HG02852 (cell line): ENCODE data around the gene ADORA1.

Source experiments
- ATAC-seq: cut with Tn5 transposase; IDR thresholded peaks from one replicate; pipeline ENCODE4 v1.9.1; 2021; ENCODE audit warnings: mild to moderate bottlenecking, moderate library complexity; ENCODE audit not compliant: unreplicated experiment

The ADORA1 gene

GRCh38 chr1:203184467-203184866 lies 56.9 kb downstream of the ADORA1 start:
- ATAC-seq = no peak

DNA sequence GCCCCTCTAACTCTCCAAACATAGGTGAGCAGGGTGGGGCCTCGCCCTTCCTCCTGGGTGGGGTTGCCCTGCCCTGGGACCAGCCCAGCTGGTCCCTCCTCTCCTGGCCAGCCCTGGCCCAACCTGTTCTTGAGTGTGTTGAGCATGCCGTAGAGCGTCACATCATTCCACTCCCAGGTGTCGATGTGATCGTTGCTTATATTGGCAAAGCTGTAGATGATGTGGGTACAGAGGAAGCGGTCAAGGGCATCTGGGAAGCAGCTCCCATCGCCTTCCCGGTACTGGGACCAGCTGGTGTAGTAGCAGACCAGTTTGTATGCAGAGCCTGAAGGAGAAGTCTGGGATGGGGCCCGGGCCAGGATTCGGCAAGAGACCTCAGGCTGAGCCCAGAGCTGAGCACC lies 57.5 kb downstream of the ADORA1 start:
- ATAC-seq = no peak

DNA sequence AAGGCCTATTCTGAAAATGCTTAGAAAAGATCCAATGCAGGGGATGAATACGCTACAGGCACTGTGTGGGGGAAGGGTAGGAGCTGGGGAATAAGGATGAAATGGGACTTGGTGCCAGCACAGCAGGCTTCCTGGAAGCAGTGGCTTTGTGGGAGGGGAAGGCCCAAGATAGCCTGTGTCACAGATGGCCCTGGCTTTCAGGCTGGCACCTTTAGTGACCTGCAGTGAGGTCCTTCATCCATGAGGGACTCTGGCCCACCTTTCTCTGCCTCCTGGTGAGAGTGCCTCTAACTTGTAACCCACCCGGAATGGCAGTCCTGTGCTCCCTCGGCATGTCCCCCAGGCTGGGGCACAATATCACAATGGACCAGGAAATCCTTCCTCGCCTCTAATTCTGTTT lies 58.1 kb downstream of the ADORA1 start:
- no peak for ATAC-seq

- no peak for ATAC-seq
These were observed 58.5 kb downstream of the ADORA1 start for GRCh38 chr1:203186091-203186445.

GRCh38 chr1:203186446-203187303 lies 59.1 kb downstream of the ADORA1 start, which contains the start of gene CHI3L1:
Gene CHI3L1, minus strand, starts transcription at chr1:203186704. Its CDS starts 81 bp downstream, at chr1:203186623.
- ATAC-seq = no peak

- ATAC-seq = no peak
These were observed 59.8 kb downstream of the ADORA1 start for GRCh38 chr1:203187304-203187685.

GRCh38 chr1:203187689-203188264 lies 60.3 kb downstream of the ADORA1 start:
- no peak for ATAC-seq

DNA sequence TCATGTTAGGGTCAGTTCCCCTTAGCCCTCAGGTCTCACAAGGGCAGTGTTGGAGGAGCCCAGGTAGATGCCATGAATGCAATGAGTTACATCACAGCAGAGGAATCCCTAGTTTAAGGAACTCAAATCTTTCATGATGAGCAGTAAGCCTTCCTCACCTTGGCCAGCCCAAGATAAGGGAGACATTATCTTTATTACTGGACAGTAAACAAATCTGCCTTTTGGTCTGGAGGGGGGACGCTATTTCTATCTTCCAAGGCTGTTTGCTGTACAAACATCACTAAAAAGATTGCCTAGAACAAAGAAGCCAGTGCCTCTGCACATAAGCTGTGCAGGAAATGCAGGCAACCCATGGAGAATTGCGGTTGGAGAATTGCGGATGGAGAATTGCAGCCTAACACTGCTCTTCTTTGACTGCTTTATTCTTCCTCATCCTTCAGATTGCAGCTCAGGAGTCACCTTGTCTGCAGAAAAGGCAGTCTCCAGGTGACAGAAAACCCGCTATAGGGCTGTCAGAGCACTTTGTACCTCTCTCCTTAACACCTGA lies 61.2 kb downstream of the ADORA1 start:
- no peak for ATAC-seq

- ATAC-seq = no peak
These were observed 62.4 kb downstream of the ADORA1 start for GRCh38 chr1:203189951-203190352.

DNA sequence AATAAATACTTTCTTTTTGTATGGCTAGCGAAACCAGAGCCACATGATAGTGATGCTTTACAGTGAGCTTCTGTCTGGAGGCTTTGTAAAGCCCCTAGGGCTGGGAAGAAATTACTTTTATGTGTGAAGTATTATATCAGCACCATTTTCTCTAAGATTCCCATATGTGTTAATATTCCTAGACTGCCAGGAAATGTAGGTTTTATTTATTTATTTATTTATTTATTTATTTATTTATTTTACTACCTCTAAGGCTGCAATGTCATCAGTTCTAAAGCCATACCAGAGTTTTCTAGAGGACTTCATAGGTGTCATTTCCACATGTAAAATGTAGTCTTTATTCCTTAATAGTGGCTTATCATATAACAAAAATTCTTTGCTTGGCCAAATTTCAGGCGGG lies 63.4 kb downstream of the ADORA1 start:
- no peak for ATAC-seq

DNA sequence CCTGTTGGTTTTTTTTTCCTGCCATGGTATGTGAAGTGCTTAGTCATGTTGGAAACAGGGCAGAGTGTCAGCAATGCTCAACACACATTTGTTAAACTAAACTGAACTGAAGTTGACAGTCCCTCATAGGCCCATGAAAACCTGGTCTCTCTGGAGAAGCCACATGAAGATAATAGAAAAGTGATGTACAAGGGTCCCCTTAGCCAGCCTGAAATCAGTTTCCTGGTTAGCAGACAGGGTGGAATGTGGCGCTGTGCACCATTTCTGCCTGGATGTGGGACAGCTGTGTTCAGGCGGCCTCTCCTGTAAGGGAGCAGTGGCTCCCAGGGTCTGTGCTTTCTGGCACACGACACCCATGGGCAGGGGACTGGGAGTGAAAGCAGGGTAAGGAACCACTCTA lies 68.8 kb downstream of the ADORA1 start:
- ATAC-seq = no peak

DNA sequence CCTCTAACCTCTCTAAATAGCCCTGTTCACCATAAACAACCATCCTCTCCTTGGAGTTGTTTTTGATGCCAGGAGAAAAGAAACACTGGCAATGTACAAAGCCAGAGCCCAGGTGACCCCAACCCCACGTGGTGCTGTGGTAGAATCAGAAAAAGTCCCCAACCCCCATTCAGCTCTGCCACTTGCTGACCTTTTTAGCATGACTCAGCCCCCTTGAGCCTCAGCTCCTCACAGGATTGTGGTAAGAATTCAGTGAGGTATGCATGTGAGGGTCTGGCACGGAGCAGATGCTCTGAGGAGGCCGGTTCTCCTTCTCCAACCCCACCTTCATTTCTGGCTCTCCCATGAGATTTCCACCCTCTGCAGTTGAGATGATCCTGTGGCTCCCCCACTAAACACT lies 70.1 kb downstream of the ADORA1 start:
- no peak for ATAC-seq

GRCh38 chr1:203199002-203199401 lies 71.5 kb downstream of the ADORA1 start:
- no peak for ATAC-seq

DNA sequence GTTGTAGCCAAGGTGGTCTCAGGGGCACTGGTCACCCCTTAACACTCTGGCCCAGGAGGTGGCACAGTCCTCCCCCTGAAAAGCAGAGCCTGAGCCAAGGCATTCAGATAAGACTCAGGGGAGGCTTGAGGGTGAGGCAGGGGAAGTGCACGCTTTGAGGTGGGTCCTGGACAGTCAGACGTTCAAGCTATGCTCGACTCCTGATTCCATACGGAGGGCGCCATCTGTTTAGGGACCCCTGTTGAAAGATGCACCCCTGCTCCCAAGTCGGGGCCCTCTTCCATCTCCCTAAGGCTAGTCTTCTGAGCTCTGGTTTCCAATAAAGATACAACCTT lies 71.9 kb downstream of the ADORA1 start:
- no peak for ATAC-seq

- no peak for ATAC-seq
These were observed 72.5 kb downstream of the ADORA1 start for GRCh38 chr1:203199816-203200571.

DNA sequence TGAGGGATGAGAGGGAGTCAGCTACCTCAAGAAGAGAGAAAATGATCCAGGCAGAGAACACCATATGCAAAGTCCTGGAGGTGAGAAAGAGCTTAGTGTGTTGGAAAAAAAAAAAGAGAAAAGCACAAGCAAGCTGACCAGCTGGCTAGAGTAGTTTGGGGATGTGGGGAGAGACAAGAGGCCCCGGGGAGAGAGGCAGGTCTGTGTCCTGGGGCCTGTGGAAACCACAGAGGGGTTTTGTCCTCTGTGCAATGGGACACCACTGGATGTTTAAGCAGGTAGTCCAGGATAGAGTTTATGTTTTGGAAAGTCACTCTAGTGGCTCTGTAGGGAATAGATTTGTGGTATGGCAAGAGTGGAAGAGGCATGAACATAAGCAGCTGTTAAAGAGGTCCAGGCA lies 73.4 kb downstream of the ADORA1 start:
- no peak for ATAC-seq

DNA sequence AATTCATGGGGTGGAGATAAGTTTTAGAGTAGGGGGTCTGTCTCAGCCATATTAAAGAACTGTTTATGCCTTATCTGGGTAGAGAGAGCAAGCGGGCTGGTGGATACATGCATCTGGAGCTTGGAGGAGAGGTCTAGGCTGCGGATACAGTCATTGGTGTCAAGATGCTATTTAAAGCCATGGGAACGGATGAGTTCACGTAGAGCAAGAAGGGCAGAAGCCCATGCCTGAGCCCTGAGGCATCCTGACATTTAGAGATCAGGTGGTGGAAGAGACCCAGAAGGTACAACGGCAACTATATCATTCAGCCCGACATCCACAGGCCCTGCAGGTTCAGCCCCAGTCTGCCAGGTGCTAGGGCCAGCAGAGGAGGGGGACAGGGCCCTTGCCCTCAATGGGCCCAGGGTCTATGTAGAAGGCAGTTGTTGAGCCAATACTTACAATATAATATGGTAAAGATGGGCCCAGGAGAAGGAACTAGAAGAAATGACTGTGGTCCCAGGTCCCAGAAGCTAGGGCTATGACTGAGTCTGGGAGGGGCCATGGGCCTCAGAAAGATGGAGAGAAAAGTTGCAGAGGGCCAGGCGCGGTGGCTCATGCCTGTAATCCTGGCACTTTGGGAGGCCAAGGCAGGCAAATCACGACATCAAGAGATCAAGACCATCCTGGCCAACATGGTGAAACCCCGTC lies 74.1 kb downstream of the ADORA1 start:
- no peak for ATAC-seq

DNA sequence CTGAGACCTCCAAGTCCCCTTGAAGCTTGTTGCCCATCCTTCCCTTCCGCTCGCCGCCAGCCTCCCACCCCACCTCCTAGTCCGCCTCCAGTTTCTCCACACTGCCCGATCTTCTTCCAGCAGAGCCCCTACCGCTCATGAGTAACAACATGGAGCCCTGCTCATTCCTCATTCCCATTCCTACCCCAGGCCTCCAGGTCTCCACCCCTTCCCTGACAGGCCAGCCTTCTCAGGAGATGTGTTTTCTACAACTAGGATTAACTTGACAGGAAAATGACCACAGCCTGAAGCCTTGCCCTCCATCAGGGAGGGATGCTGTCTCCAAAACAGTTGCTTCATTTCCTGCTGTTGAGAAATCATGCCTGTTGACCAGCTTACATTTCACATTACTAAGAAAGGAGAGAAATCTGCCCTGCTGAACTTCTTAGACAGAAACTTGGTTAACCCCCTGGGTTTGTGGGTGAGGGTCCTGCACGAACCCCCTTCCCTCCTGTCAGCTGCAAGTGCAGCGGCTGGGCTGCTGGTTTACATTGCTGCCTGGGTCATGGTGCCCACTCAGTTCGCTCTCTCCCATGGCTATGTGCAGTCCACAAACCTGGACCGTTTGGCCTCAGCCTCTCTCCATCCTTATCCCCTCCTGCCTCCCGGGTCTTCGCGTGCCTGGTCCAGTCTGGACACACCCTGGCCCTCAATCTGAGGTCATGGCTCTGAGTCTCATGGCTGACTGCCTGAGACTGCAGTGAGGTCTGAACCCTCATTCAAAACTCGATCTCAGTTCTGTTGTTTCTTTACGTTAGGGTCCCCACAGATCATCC lies 75.1 kb downstream of the ADORA1 start:
- ATAC-seq = no peak

DNA sequence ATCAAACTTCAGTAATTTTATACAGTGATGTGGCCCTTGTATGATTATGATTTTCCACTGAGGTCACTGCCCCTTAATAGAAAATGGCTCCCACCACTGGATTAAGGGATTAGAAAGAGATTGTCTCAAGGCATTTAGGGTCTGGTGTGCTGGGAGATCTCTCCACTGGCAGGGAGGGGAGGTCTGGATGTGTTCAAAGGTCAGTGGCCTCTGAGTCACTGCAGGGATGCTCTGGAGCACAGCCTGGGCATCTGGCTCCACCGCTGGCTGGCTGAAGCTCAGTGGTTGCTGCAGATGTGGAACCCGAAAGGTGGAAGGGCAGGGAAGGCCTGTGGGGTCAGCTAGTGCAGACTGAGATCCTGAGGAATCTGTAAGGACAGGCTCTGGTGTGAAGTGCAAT lies 77.2 kb downstream of the ADORA1 start:
- ATAC-seq = no peak

- no peak for ATAC-seq
These were observed 78.7 kb downstream of the ADORA1 start for GRCh38 chr1:203206129-203206687.
